Gastrocnemius medialis (tissue), 4 donors: ENCODE results near the gene USP2. TPM values are rescaled to one million over a fixed set of nuclear protein-coding genes. Genes with fewer than 3 reads are reported as not detected.

Experiments used
- ATAC-seq, 2 donors: fragments of 150-250 bp; one replicate each; pipeline ENCODE4 v1.9.1; 2016
- DNase-seq, 2 donors: peaks; one replicate each; pipeline ENCODE4 v3.0.0-alpha.2; 2019
- H3K27ac ChIP-seq, 4 donors: fragments of 200-600 bp; sonication (generic); 1 replicate in 1 of 4; 2 replicates in 3 of 4; pipeline ENCODE4 v1.5.1; 2016 to 2018; ENCODE audit warnings: mild to moderate bottlenecking in 2 of 4, moderate library complexity in 1 of 4
- H3K27me3 ChIP-seq, 3 donors: fragments of 200-600 bp; sonication (generic) in 2 of 3; 1 replicate in 1 of 3; 2 replicates in 2 of 3; pipeline versions ENCODE4 v1.5.1 to v1.6.0; 2016 to 2019; ENCODE audit warnings: mild to moderate bottlenecking in 1 of 3, moderate library complexity in 1 of 3
- H3K36me3 ChIP-seq, 2 donors: fragments of 200-600 bp; sonication (generic) in 1 of 2; one replicate each; pipeline ENCODE4 v1.5.1; 2017 to 2018
- H3K4me1 ChIP-seq, 2 donors: fragments of 200-600 bp; sonication (generic) in 1 of 2; one replicate each; pipeline ENCODE4 v1.5.1; 2016 to 2017; ENCODE audit warnings: mild to moderate bottlenecking in 2 of 2
- H3K4me3 ChIP-seq, 4 donors: fragments of 200-600 bp; sonication (generic) in 3 of 4; 1 replicate in 1 of 4; 2 replicates in 3 of 4; pipeline ENCODE4 v1.5.1; 2016 to 2019; ENCODE audit warnings: mild to moderate bottlenecking in 2 of 4
- H3K9me3 ChIP-seq, 3 donors: fragments of 200-600 bp; sonication (generic) in 2 of 3; 1 replicate in 1 of 3; 2 replicates in 2 of 3; pipeline ENCODE4 v1.5.1; 2016 to 2019
- POLR2A ChIP-seq, 2 donors: fragments of 450-650 bp; IDR thresholded peaks; one replicate each; pipeline ENCODE4 v1.6.1; 2017; ENCODE audit warnings: antibody characterized with exemption in 2 of 2, mild to moderate bottlenecking in 2 of 2, moderate library complexity in 2 of 2
- in situ Hi-C, 4 donors: fragments of 200-750 bp; cut with MboI; loops; one replicate each; pipeline versions ENCODE4 v1.15.0 to v1.8.0; 2017; ENCODE audit warnings: low sequenced_read_pairs in 4 of 4
- intact Hi-C: fragments of 100-400 bp; cut with DNase I; formaldehyde crosslinking; loops from one replicate; pipeline ENCODE4 v1.15.1; 2023; ENCODE audit warnings: low total_unique reads
- total RNA-seq, 4 donors: library from RNA; depleted of rRNA; stranded (reverse); fragments of >200 nt; gene quantifications; one replicate each; pipeline versions ENCODE4 v1.1.0 to v1.2.3, GENCODE V29; 2016
- TF ChIP-seq, protein P1 (sequence below), 5 experiments: fragments of 450-650 bp in 3 of 5; fragments of 200-600 bp in 2 of 5; sonication (generic) in 2 of 5; IDR thresholded peaks in 4 of 5; conservative IDR thresholded peaks in 1 of 5; 1 replicate in 4 of 5; 2 replicates in 1 of 5; pipeline ENCODE4 v1.5.1; 2016 to 2019; ENCODE audit warnings: antibody characterized with exemption in 5 of 5, mild to moderate bottlenecking in 3 of 5, moderate library complexity in 3 of 5

The USP2 gene
- total RNA-seq, 4 donors from 2014 or later, result 19.4 to 105 (median 46.0) TPM

- H3K36me3 ChIP-seq, result no peaks in the 10 kb centered on the region
- no peak overlapping the region for H3K4me3 ChIP-seq
- intact Hi-C loops (loop anchor here (5.0 kb wide), 1 partner anchor 171 kb away; the partner anchor contains the start of gene ABCG4), in situ Hi-C loops (no loop called here)
- TF ChIP-seq, protein P1, sequence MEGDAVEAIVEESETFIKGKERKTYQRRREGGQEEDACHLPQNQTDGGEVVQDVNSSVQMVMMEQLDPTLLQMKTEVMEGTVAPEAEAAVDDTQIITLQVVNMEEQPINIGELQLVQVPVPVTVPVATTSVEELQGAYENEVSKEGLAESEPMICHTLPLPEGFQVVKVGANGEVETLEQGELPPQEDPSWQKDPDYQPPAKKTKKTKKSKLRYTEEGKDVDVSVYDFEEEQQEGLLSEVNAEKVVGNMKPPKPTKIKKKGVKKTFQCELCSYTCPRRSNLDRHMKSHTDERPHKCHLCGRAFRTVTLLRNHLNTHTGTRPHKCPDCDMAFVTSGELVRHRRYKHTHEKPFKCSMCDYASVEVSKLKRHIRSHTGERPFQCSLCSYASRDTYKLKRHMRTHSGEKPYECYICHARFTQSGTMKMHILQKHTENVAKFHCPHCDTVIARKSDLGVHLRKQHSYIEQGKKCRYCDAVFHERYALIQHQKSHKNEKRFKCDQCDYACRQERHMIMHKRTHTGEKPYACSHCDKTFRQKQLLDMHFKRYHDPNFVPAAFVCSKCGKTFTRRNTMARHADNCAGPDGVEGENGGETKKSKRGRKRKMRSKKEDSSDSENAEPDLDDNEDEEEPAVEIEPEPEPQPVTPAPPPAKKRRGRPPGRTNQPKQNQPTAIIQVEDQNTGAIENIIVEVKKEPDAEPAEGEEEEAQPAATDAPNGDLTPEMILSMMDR (IDR thresholded peaks at IDR 0.05 in 4 of 5, conservative IDR thresholded peaks at IDR 0.05 in 1 of 5), result no peak
- peak; percentile 25 to 41 for TF ChIP-seq POLR2A (IDR thresholded peaks at IDR 0.05)
- peaks cover 0 to 10% (median 3%) of the 10 kb centered on the region in 3 donors for H3K27me3 ChIP-seq
- peak overlapping the region; percentile 68 to 85 (median 85) for H3K27ac ChIP-seq
- no peaks in the 10 kb centered on the region for H3K9me3 ChIP-seq
- DNase-seq (no peak), ATAC-seq (peak; percentile 13 to 20)
- peaks cover 38 to 43% of the 10 kb centered on the region in 2 donors for H3K4me1 ChIP-seq
Observed at GRCh38 chr11:119318240-119319135, 63.0 kb downstream of the USP2 start.

- intact Hi-C loops, result loop anchor here (5.0 kb wide), 1 partner anchor 170 kb away; the partner anchor contains the start of gene ABCG4
- Histone ChIP-seq H3K27me3 (peaks cover 0 to 10% (median 3%) of the 10 kb centered on the region in 3 donors), H3K9me3 (no peaks in the 10 kb centered on the region), H3K36me3 (no peaks in the 10 kb centered on the region), H3K27ac (peak overlapping the region; percentile 68 to 85 (median 85)), H3K4me1 (peaks cover 38 to 43% of the 10 kb centered on the region in 2 donors), H3K4me3 (peak overlapping the region; percentile 50 to 70 (median 64))
- TF ChIP-seq, protein P1 (IDR thresholded peaks at IDR 0.05 in 4 of 5, conservative IDR thresholded peaks at IDR 0.05 in 1 of 5), result no peak
- peak; percentile 28 to 33 for TF ChIP-seq POLR2A (IDR thresholded peaks at IDR 0.05)
- ATAC-seq (no peak), DNase-seq (no peak)
- in situ Hi-C loops, result no loop called here
Observed at GRCh38 chr11:119317592-119318239, 63.8 kb downstream of the USP2 start.

GRCh38 chr11:119316729-119317591, 64.5 kb downstream of the USP2 start, which contains the start of gene MCAM:
MCAM (minus strand) TSS chr11:119317130; CDS start chr11:119317101, 29 bp downstream.
- intact Hi-C loops, result loop anchor here (5.0 kb wide), 1 partner anchor 170 kb away; the partner anchor contains the start of gene ABCG4
- in situ Hi-C loops, result no loop called here
- no peaks in the 10 kb centered on the region for H3K36me3 ChIP-seq
- peaks cover 0 to 10% (median 3%) of the 10 kb centered on the region in 3 donors for H3K27me3 ChIP-seq
- H3K4me3 ChIP-seq, result peak within 1 kb of the TSS; percentile 60 to 79 (median 69)
- no peak for DNase-seq
- ATAC-seq, result peak; percentile 4 to 11
- peak within 1 kb of the TSS; percentile 81 to 85 (median 85) for H3K27ac ChIP-seq
- peaks cover 38 to 40% of the 10 kb centered on the region in 2 donors for H3K4me1 ChIP-seq
- no peaks in the 10 kb centered on the region for H3K9me3 ChIP-seq
- peak in 1 of 2 donors; percentile 43 for TF ChIP-seq POLR2A (IDR thresholded peaks at IDR 0.05)
- TF ChIP-seq, protein P1 (IDR thresholded peaks at IDR 0.05 in 4 of 5, conservative IDR thresholded peaks at IDR 0.05 in 1 of 5), result no peak
